ENCODE measurements around the gene TAOK2.

- TF ChIP-seq, protein P1, sequence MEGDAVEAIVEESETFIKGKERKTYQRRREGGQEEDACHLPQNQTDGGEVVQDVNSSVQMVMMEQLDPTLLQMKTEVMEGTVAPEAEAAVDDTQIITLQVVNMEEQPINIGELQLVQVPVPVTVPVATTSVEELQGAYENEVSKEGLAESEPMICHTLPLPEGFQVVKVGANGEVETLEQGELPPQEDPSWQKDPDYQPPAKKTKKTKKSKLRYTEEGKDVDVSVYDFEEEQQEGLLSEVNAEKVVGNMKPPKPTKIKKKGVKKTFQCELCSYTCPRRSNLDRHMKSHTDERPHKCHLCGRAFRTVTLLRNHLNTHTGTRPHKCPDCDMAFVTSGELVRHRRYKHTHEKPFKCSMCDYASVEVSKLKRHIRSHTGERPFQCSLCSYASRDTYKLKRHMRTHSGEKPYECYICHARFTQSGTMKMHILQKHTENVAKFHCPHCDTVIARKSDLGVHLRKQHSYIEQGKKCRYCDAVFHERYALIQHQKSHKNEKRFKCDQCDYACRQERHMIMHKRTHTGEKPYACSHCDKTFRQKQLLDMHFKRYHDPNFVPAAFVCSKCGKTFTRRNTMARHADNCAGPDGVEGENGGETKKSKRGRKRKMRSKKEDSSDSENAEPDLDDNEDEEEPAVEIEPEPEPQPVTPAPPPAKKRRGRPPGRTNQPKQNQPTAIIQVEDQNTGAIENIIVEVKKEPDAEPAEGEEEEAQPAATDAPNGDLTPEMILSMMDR (IDR thresholded peaks at IDR 0.05 in 4 of 5, conservative IDR thresholded peaks at IDR 0.05 in 1 of 5) = no peak
- no peak for TF ChIP-seq POLR2A (IDR thresholded peaks at IDR 0.05)
These were observed 56.5 kb downstream of the TAOK2 start for GRCh38 chr16:30030011-30030685.

All from gastrocnemius medialis (tissue), 4 donors.